Endodermal cell (in vitro differentiated cells): Measurements from ENCODE around the gene RRP9. TPM values are rescaled to one million over a fixed set of nuclear protein-coding genes. Genes with fewer than 3 reads are reported as not detected.

Source experiments
- DNase-seq: peaks from one replicate; pipeline ENCODE4 v3.0.0-alpha.2; 2017
- H3K27ac ChIP-seq: 2 replicates; pipeline ENCODE4 v1.5.1; 2013; ENCODE audit warnings: mild to moderate bottlenecking, low read depth, low read length, moderate library complexity
- H3K27me3 ChIP-seq: 2 replicates; pipeline ENCODE4 v1.6.1; 2013; ENCODE audit warnings: mild to moderate bottlenecking, low read length, moderate library complexity; ENCODE audit not compliant: insufficient read depth, control insufficient read depth, poor library complexity, severe bottlenecking
- H3K36me3 ChIP-seq: 2 replicates; pipeline ENCODE4 v1.7.0; 2013; ENCODE audit warnings: mild to moderate bottlenecking, low read length, moderate library complexity; ENCODE audit not compliant: control insufficient read depth, insufficient read depth
- H3K4me1 ChIP-seq: one replicate; pipeline ENCODE4 v1.7.0; 2013; ENCODE audit warnings: low read length; ENCODE audit not compliant: control insufficient read depth, insufficient read depth
- H3K4me3 ChIP-seq: 2 replicates; pipeline ENCODE4 v1.5.1; 2013; ENCODE audit warnings: mild to moderate bottlenecking, low read length, moderate library complexity
- H3K9ac ChIP-seq: 2 replicates; pipeline ENCODE4 v1.6.1; 2013; ENCODE audit warnings: mild to moderate bottlenecking, low read length, moderate library complexity; ENCODE audit not compliant: poor library complexity, severe bottlenecking; ENCODE audit errors: extremely low read depth
- H3K9me3 ChIP-seq: 2 replicates; pipeline ENCODE4 v1.6.1; 2013; ENCODE audit warnings: mild to moderate bottlenecking, low read length, moderate library complexity; ENCODE audit not compliant: control insufficient read depth
- H3K27ac Mint-ChIP-seq: 2 replicates; pipeline ENCODE4 v1.8.0; 2020; ENCODE audit warnings: mixed read lengths
- H3K27me3 Mint-ChIP-seq: 2 replicates; pipeline ENCODE4 v1.8.0; 2021; ENCODE audit warnings: mild to moderate bottlenecking, mixed read lengths; ENCODE audit not compliant: insufficient read depth
- H3K36me3 Mint-ChIP-seq: 2 replicates; pipeline ENCODE4 v1.8.0; 2020; ENCODE audit warnings: low read depth, mixed read lengths
- H3K4me1 Mint-ChIP-seq: 2 replicates; pipeline ENCODE4 v1.8.0; 2020; ENCODE audit warnings: mixed read lengths
- H3K4me3 Mint-ChIP-seq: 2 replicates; pipeline ENCODE4 v1.8.0; 2020; ENCODE audit warnings: mild to moderate bottlenecking, moderate library complexity, mixed read lengths
- H3K9me3 Mint-ChIP-seq: 2 replicates; pipeline ENCODE4 v1.8.0; 2020; ENCODE audit warnings: mild to moderate bottlenecking, mixed read lengths
- CTCF ChIP-seq: fragments of 200-600 bp; sonication (generic); conservative IDR thresholded peaks from 2 replicates; pipeline ENCODE4 v1.5.0; 2021; ENCODE audit warnings: antibody characterized with exemption, mild to moderate bottlenecking
- WGBS, 2 experiments: methylation state at CpG; one replicate each; pipeline versions ENCODE4 v1.1.5 to v1.1.7; 2013; ENCODE audit warnings: missing lambda C conversion rate in 2 of 2, mixed read lengths in 1 of 2; ENCODE audit not compliant: insufficient coverage in 1 of 2, insufficient read length in 1 of 2; 5-methylcytosine and 5-hydroxymethylcytosine counted together
- total RNA-seq, 2 donors: library from RNA; stranded (reverse); fragmentation: NEBNext Ultra II Directional in 1 of 2; extraction: Animal tissue kit (Norgen Biotek cat#: 25700) in 1 of 2; gene quantifications; 2 replicates in 1 of 2; 3 replicates in 1 of 2; pipeline ENCODE4 v1.2.1, GENCODE V29; 2021

Gene RRP9
- total RNA-seq, 2 donors from 2014 or later = 38.6 to 89.3 TPM

GRCh38 chr3:51933471-51934138 is 8.1 kb downstream of the RRP9 start:
- H3K36me3 Mint-ChIP-seq = peaks cover 73% of the 10 kb centered on the region

GRCh38 chr3:51932471-51933370 is 9.0 kb downstream of the RRP9 start:
- Mint-ChIP-seq H3K9me3 (no peaks in the 10 kb centered on the region), H3K27me3 (no peaks in the 10 kb centered on the region), H3K36me3 (peaks cover 65% of the 10 kb centered on the region), H3K4me3 (no peak overlapping the region), H3K27ac (no peak overlapping the region), H3K4me1 (no peaks in the 10 kb centered on the region)
- DNase-seq = no peak
- no peaks in the 10 kb centered on the region for H3K27me3 ChIP-seq
- no peak for TF ChIP-seq CTCF
- no peaks in the 10 kb centered on the region for H3K9me3 ChIP-seq
- no peak overlapping the region for H3K4me3 ChIP-seq
- no peaks in the 10 kb centered on the region for H3K4me1 ChIP-seq
- WGBS, 2 experiments = 91 to 96% methylated on average over 10 to 15 of the region's 15 CpGs
- peaks cover 73% of the 10 kb centered on the region for H3K36me3 ChIP-seq
- no peak overlapping the region for H3K9ac ChIP-seq
- H3K27ac ChIP-seq = no peak overlapping the region

More at GRCh38 chr3:51933471-51934138, 8.1 kb downstream of the RRP9 start:
- Histone ChIP-seq H3K4me1 (no peaks in the 10 kb centered on the region), H3K27me3 (no peaks in the 10 kb centered on the region), H3K4me3 (no peak overlapping the region), H3K9ac (no peak overlapping the region), H3K9me3 (no peaks in the 10 kb centered on the region), H3K36me3 (peaks cover 81% of the 10 kb centered on the region), H3K27ac (no peak overlapping the region)
- 95 to 100% methylated on average over 4 to 13 of the region's 13 CpGs for WGBS, 2 experiments
- Mint-ChIP-seq H3K27ac (no peak overlapping the region), H3K27me3 (no peaks in the 10 kb centered on the region), H3K4me3 (no peak overlapping the region), H3K9me3 (no peaks in the 10 kb centered on the region), H3K4me1 (peaks cover 6% of the 10 kb centered on the region)
- DNase-seq = no peak
- no peak for TF ChIP-seq CTCF

GRCh38 chr3:51931756-51932155 is 9.9 kb downstream of the RRP9 start:
- no peak overlapping the region for H3K4me3 ChIP-seq
- H3K4me1 Mint-ChIP-seq = no peaks in the 10 kb centered on the region
- H3K9ac ChIP-seq = no peak overlapping the region
- H3K27me3 ChIP-seq = no peaks in the 10 kb centered on the region
- TF ChIP-seq CTCF = no peak
- H3K27ac Mint-ChIP-seq = no peak overlapping the region
- WGBS, 2 experiments = 94% methylated on average over 6 of the region's 6 CpGs; no CpG with 5 or more reads in 1 of the 2 experiments
- DNase-seq = no peak
- H3K9me3 ChIP-seq = no peaks in the 10 kb centered on the region
- H3K4me3 Mint-ChIP-seq = no peak overlapping the region
- H3K4me1 ChIP-seq = no peaks in the 10 kb centered on the region
- no peak overlapping the region for H3K27ac ChIP-seq
- H3K36me3 ChIP-seq = peaks cover 63% of the 10 kb centered on the region
- H3K27me3 Mint-ChIP-seq = no peaks in the 10 kb centered on the region
- H3K36me3 Mint-ChIP-seq = peaks cover 56% of the 10 kb centered on the region
- H3K9me3 Mint-ChIP-seq = no peaks in the 10 kb centered on the region
